HG03064 (cell line): ENCODE measurements around the gene ZDHHC20.

Source experiments
- ATAC-seq: cut with Tn5 transposase; IDR thresholded peaks from one replicate; pipeline ENCODE4 v1.9.1; 2021; ENCODE audit warnings: low read depth; ENCODE audit not compliant: unreplicated experiment

The ZDHHC20 gene

GRCh38 chr13:21364357-21364756 is 94.7 kb downstream of the ZDHHC20 start:
- ATAC-seq: no peak

- ATAC-seq: no peak
Observed at GRCh38 chr13:21362741-21363140, 96.4 kb downstream of the ZDHHC20 start.

GRCh38 chr13:21361706-21362105 is 97.4 kb downstream of the ZDHHC20 start:
- ATAC-seq: no peak

- ATAC-seq: no peak
Observed at GRCh38 chr13:21361123-21361522, 98.0 kb downstream of the ZDHHC20 start.

GRCh38 chr13:21360463-21360862 is 98.6 kb downstream of the ZDHHC20 start:
- ATAC-seq: no peak

- ATAC-seq: no peak
Observed at GRCh38 chr13:21359855-21360254, 99.2 kb downstream of the ZDHHC20 start.

- no peak for ATAC-seq
Observed at GRCh38 chr13:21355304-21355703, 103.8 kb downstream of the ZDHHC20 start.

- ATAC-seq: no peak
Observed at GRCh38 chr13:21354721-21355120, 104.4 kb downstream of the ZDHHC20 start.

- no peak for ATAC-seq
Observed at GRCh38 chr13:21348488-21349120, 110.5 kb downstream of the ZDHHC20 start.

- no peak for ATAC-seq
Observed at GRCh38 chr13:21347753-21348318, 111.3 kb downstream of the ZDHHC20 start.

- peak; percentile 58 for ATAC-seq
Observed at GRCh38 chr13:21344662-21345176, 114.4 kb downstream of the ZDHHC20 start.

- ATAC-seq: no peak
Observed at GRCh38 chr13:21343659-21344058, 115.4 kb downstream of the ZDHHC20 start.

- no peak for ATAC-seq
Observed at GRCh38 chr13:21342699-21343442, 116.2 kb downstream of the ZDHHC20 start.

- no peak for ATAC-seq
Observed at GRCh38 chr13:21341637-21342422, 117.3 kb downstream of the ZDHHC20 start.

- no peak for ATAC-seq
Observed at GRCh38 chr13:21338639-21339278, 120.3 kb downstream of the ZDHHC20 start.

GRCh38 chr13:21338156-21338555 is 120.9 kb downstream of the ZDHHC20 start:
- ATAC-seq: no peak

GRCh38 chr13:21336609-21337349 is 122.3 kb downstream of the ZDHHC20 start:
- ATAC-seq: no peak

GRCh38 chr13:21333186-21333585 is 125.9 kb downstream of the ZDHHC20 start:
- ATAC-seq: no peak

GRCh38 chr13:21330126-21330861 is 128.8 kb downstream of the ZDHHC20 start:
- ATAC-seq: peak; percentile 72
